Kidney epithelial cell (primary cell): ENCODE results near the gene RAB32. TPM values are rescaled to one million over a fixed set of nuclear protein-coding genes. Genes with fewer than 3 reads are reported as not detected.
"Not testable (repeated sequence)": the region's sequence is repeated elsewhere in the genome, so short reads cannot be mapped to it uniquely, and the experiment has no call there.

ENCODE experiments used
- DNase-seq: peaks from one replicate; pipeline ENCODE4 v3.0.0-alpha.2; 2010; ENCODE audit warnings: low read depth
- H3K27me3 ChIP-seq: 2 replicates; pipeline ENCODE4 v1.6.0; 2011; ENCODE audit warnings: low read length; ENCODE audit not compliant: control insufficient read depth, insufficient read depth
- H3K36me3 ChIP-seq: 2 replicates; pipeline ENCODE4 v1.5.1; 2011; ENCODE audit warnings: low read length; ENCODE audit not compliant: control insufficient read depth, insufficient read depth
- H3K4me3 ChIP-seq: 2 replicates; pipeline ENCODE4 v1.5.1; 2011; ENCODE audit warnings: low read depth, mild to moderate bottlenecking, control low read depth, low read length
- total RNA-seq: library from RNA; depleted of rRNA; stranded (reverse); fragments of >200 nt; gene quantifications from 2 replicates; pipeline ENCODE4 v1.2.3, GENCODE V29; 2015
- TF ChIP-seq, protein P1 (sequence below): IDR thresholded peaks from 2 replicates; pipeline ENCODE4 v1.5.1; 2011; ENCODE audit warnings: mild to moderate bottlenecking, moderate library complexity, low read length, control low read depth, inconsistent platforms; ENCODE audit not compliant: insufficient read depth, poor library complexity, severe bottlenecking

The RAB32 gene
- total RNA-seq, 1 donor from 2014 or later: 146 TPM

DNA sequence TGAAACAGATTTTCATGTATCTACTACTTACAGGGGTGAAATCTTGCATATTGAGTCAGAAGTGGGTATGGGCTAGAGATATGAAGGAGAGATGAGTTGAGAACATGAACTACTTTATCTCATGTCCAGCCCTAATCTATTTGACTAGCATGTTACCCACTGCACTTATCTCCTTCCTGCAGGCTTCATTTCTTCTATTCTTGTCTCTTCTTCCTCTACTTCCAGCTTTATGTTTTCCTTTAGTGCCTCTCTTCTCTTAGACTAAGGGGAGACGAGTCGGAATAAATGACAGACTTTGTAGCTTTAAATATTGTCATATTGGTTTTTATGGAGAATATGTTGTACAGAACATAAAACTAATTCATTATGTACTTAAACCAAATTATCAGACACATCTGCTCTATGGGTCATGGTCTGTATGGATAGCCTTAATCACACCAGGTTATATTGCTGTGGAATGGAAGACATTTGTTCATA, 5.3 kb downstream of the RAB32 start:
- TF ChIP-seq, protein P1, sequence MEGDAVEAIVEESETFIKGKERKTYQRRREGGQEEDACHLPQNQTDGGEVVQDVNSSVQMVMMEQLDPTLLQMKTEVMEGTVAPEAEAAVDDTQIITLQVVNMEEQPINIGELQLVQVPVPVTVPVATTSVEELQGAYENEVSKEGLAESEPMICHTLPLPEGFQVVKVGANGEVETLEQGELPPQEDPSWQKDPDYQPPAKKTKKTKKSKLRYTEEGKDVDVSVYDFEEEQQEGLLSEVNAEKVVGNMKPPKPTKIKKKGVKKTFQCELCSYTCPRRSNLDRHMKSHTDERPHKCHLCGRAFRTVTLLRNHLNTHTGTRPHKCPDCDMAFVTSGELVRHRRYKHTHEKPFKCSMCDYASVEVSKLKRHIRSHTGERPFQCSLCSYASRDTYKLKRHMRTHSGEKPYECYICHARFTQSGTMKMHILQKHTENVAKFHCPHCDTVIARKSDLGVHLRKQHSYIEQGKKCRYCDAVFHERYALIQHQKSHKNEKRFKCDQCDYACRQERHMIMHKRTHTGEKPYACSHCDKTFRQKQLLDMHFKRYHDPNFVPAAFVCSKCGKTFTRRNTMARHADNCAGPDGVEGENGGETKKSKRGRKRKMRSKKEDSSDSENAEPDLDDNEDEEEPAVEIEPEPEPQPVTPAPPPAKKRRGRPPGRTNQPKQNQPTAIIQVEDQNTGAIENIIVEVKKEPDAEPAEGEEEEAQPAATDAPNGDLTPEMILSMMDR: no peak
- DNase-seq: no peak
- no peak overlapping the region for H3K4me3 ChIP-seq
- H3K36me3 ChIP-seq: no peaks in the 10 kb centered on the region
- no peaks in the 10 kb centered on the region for H3K27me3 ChIP-seq

DNA sequence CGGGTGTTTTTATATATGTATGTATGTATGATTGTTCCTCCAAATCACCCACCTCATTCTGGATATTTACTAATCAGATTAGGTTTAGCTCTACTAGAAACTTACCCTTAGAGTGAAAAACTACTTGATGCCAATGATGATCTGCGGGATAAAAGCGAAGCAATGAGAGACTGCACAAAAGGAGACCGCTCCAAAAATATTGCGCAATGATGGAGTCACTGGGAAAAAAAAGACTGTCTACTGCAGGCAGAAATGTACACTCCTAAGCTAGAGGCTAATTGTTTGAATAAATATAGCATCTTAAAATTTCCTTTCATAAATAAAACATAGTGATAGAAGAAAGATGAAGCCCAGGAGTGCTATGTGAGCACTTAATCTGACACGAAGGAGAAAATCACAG, 7.3 kb downstream of the RAB32 start:
- H3K36me3 ChIP-seq: no peaks in the 10 kb centered on the region
- TF ChIP-seq, protein P1: no peak

DNA sequence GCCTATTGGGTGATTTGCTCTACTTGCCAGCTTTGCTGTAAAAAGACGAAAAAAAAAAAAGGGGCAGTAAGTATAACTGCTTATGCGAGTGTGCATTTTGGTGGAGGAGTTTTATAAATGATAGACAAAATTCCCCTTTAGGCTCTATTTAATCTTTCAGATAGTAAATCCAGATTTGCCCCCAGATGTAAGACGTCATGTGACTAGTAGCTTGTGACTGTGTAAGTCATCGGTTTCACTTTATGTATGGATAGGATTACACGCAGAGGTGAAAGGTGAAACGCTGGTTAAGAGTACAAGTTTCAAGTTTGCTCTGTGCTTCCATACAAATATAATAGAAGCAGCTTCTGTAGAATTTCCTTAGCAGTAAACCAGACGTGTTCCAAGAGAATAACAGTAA, 7.9 kb downstream of the RAB32 start:
- no peaks in the 10 kb centered on the region for H3K36me3 ChIP-seq
- no peak for DNase-seq
- H3K4me3 ChIP-seq: no peak overlapping the region
- H3K27me3 ChIP-seq: no peaks in the 10 kb centered on the region
- TF ChIP-seq, protein P1: no peak

More for the DNA sequence above, 7.3 kb downstream of the RAB32 start:
- no peak for DNase-seq
- Histone ChIP-seq H3K27me3 (no peaks in the 10 kb centered on the region), H3K4me3 (no peak overlapping the region)

DNA sequence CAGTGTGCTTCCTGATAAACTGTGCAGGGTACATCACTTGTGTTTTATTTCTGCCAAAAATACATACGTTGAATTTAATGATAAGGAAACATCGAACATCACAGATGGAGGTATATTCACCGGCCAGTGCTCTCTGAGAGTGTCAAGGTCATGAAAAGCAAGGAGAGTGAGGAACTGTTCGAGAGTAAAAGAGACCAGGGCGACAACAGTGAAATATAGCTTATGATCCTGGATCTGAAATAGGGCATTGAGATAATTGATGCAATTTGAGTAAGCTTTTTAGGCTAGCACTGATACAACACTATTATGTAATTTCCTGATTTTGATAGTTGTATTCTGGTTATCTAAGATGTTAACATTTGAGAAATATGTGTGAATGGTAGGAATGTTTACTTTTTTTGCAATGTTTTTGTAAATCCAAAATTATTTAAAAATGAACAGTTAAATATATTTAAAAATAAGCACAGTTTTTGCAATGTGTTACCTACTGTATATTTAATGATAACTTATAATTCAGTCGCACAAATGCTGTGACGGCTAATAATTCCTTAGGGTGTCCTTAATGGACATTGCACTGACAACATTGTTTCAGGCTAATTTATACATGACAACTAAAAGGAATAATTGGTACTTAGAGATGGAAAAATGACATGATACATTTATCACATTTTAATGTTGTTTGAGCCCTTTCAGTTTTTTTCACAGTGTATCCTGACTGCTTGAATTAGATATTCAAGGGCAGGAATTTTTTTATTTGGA, 9.9 kb downstream of the RAB32 start:
- no peaks in the 10 kb centered on the region for H3K36me3 ChIP-seq
- TF ChIP-seq, protein P1: no peak

DNA sequence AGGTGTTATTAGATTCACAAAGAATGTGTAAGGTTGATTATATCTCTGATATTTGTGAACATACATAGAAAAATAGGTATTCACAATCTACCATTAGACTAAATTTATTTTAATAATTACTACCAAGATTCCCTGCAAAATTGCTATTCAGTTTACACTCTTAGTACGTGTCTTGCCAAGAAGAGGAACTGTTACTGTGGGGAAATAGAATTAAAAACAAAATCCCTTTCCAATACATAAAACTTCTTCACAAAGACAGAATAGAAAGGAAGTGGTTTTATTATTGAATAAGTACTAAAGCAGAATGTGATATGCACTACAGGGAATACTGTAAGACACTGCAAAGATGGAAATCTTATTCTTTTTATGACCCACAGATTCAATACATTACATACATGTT, 17.0 kb downstream of the RAB32 start:
- no peak for DNase-seq
- H3K4me3 ChIP-seq: no peak overlapping the region
- H3K36me3 ChIP-seq: no peaks in the 10 kb centered on the region
- TF ChIP-seq, protein P1: no peak
- no peaks in the 10 kb centered on the region for H3K27me3 ChIP-seq

More for the DNA sequence above, 9.9 kb downstream of the RAB32 start:
- no peaks in the 10 kb centered on the region for H3K27me3 ChIP-seq
- no peak for DNase-seq
- H3K4me3 ChIP-seq: no peak overlapping the region

DNA sequence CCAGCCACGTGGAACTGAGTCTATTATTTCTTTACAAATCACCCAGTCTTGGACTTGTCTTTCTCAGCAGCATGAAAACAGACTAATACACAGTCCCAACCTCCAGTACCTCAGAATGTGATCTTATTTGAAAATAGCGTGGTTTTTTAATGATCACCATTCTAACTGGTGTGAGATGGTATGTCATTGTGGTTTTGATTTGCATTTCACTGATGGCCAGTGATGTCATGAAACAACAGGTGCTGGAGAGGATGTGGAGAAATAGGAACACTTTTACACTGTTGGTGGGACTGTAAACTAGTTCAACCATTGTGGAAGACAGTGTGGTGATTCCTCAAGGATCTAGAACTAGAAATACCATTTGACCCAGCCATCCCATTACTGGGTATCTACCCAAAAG, 23.0 kb downstream of the RAB32 start:
- H3K36me3 ChIP-seq, H3K27me3 ChIP-seq, H3K4me3 ChIP-seq, DNase-seq: not testable (repeated sequence)

DNA sequence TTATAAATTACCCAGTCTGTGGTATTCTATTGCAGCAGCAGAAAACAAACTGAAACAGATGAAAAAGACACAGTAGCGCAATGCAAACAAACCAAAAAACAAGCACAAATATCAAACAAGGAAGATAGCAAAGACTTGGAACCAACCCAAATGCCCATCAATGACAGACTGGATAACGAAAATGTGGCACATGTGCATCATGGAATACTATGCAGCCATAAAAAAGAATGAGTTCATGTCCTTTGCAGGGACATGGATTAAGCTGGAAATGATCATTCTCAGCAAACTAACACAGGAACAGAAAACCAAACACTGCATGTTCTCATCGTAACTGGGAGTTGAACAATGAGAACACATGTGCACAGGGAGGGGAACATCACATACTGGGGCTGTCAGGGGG, 25.0 kb downstream of the RAB32 start:
- H3K4me3 ChIP-seq, H3K27me3 ChIP-seq, H3K36me3 ChIP-seq, DNase-seq: not testable (repeated sequence)
